Panc1 (cell line): ENCODE results near the gene KRIT1. TPM values are rescaled to one million over a fixed set of nuclear protein-coding genes. Genes with fewer than 3 reads are reported as not detected.

Experiments used
- ATAC-seq: fragments of 200-7000 bp; cut with Tn5 transposase; 2 replicates; pipeline ENCODE4 v1.9.1; 2020; ENCODE audit warnings: mild to moderate bottlenecking, moderate library complexity
- BruUV-seq: library from RNA; stranded (reverse); fragments of 400-500 nt; replicated peaks from 2 replicates; lab custom pipeline; 2021; lab: Mats Ljungman, UMichigan
- CTCF ChIA-PET: fragments of 300-600 bp; sonication (Branson Sonifier 250); formaldehyde crosslinking; loops from one replicate; lab custom pipeline; 2022; ENCODE audit warnings: antibody characterized with exemption; lab: Charles Lee
- POLR2A ChIA-PET: fragments of 300-600 bp; sonication (Branson Sonifier 250); formaldehyde crosslinking; loops from one replicate; lab custom pipeline; 2022; ENCODE audit warnings: antibody characterized with exemption; lab: Charles Lee
- DNase-seq: peaks from one replicate; pipeline ENCODE4 v3.0.0-alpha.2; 2010; ENCODE audit warnings: low read depth, low spot score
- H3K27ac ChIP-seq: 2 replicates; pipeline ENCODE4 v1.5.1; 2011; ENCODE audit warnings: mild to moderate bottlenecking, low read length, inconsistent platforms
- H3K27me3 ChIP-seq: fragments of 200-500 bp; sonication (Bioruptor generic); 2 replicates; pipeline ENCODE4 v1.6.0; 2014; ENCODE audit warnings: low read length, inconsistent platforms; ENCODE audit not compliant: control insufficient read depth, insufficient read depth
- H3K36me3 ChIP-seq: fragments of 200-500 bp; sonication (Bioruptor generic); 2 replicates; pipeline ENCODE4 v1.5.1; 2014; ENCODE audit warnings: inconsistent platforms, mild to moderate bottlenecking, low read length, moderate library complexity; ENCODE audit not compliant: control insufficient read depth, insufficient read depth
- H3K4me1 ChIP-seq: 2 replicates; pipeline ENCODE4 v1.5.1; 2011; ENCODE audit warnings: inconsistent platforms, mild to moderate bottlenecking, low read length, moderate library complexity; ENCODE audit not compliant: control insufficient read depth, insufficient read depth
- H3K4me3 ChIP-seq, 2 experiments: 2 replicates each; pipeline ENCODE4 v1.5.1; 2011 to 2012; ENCODE audit warnings: low read depth in 2 of 2, low read length in 2 of 2, mild to moderate bottlenecking in 2 of 2, inconsistent platforms in 1 of 2, moderate library complexity in 1 of 2
- H3K9me3 ChIP-seq: fragments of 200-500 bp; sonication (Bioruptor generic); 2 replicates; pipeline ENCODE4 v1.5.1; 2014; ENCODE audit warnings: low read depth, mild to moderate bottlenecking, inconsistent platforms, low read length, moderate library complexity; ENCODE audit not compliant: control insufficient read depth, insufficient read depth
- CTCF ChIP-seq: fragments of 450-650 bp; IDR thresholded peaks from 2 replicates; pipeline ENCODE4 v1.5.1; 2017; ENCODE audit warnings: mild to moderate bottlenecking
- POLR2AphosphoS5 ChIP-seq: IDR thresholded peaks from 2 replicates; pipeline ENCODE4 v1.6.1; 2012; ENCODE audit warnings: mild to moderate bottlenecking, low read depth, low read length, moderate library complexity
- SIN3A ChIP-seq: IDR thresholded peaks from 2 replicates; pipeline ENCODE4 v1.6.1; 2012; ENCODE audit warnings: low read depth, mild to moderate bottlenecking, low read length, moderate library complexity, borderline replicate concordance; ENCODE audit not compliant: insufficient read depth
- TCF7L2 ChIP-seq: IDR thresholded peaks from 2 replicates; pipeline ENCODE4 v1.6.1; 2011; ENCODE audit warnings: mild to moderate bottlenecking, low read depth, low read length, inconsistent platforms
- in situ Hi-C: cut with HindIII; loops from 2 replicates; pipeline ENCODE4 v1.10.0; 2016; ENCODE audit warnings: low sequenced_read_pairs, low pct_unique_long_range_greater_than_20kb
- intact Hi-C: fragments of 100-400 bp; cut with micrococcal nuclease; formaldehyde crosslinking; loops from one replicate; pipeline ENCODE4 v1.10.0; 2022; ENCODE audit not compliant: unreplicated experiment
- total RNA-seq: library from RNA; stranded (reverse); gene quantifications from one replicate; pipeline ENCODE4 v1.2.1, GENCODE V29; 2021; ENCODE audit not compliant: unreplicated experiment
- TF ChIP-seq, protein P1 (sequence below), 2 experiments: IDR thresholded peaks; 2 replicates each; pipeline ENCODE4 v1.6.1; 2011 to 2012; ENCODE audit warnings: low read depth in 2 of 2, control low read depth in 1 of 2, low read length in 1 of 2, mild to moderate bottlenecking in 1 of 2, moderate library complexity in 1 of 2; ENCODE audit not compliant: insufficient read depth in 1 of 2

Gene KRIT1
- total RNA-seq, 1 experiment from 2014 or later: 50.1 TPM

DNA sequence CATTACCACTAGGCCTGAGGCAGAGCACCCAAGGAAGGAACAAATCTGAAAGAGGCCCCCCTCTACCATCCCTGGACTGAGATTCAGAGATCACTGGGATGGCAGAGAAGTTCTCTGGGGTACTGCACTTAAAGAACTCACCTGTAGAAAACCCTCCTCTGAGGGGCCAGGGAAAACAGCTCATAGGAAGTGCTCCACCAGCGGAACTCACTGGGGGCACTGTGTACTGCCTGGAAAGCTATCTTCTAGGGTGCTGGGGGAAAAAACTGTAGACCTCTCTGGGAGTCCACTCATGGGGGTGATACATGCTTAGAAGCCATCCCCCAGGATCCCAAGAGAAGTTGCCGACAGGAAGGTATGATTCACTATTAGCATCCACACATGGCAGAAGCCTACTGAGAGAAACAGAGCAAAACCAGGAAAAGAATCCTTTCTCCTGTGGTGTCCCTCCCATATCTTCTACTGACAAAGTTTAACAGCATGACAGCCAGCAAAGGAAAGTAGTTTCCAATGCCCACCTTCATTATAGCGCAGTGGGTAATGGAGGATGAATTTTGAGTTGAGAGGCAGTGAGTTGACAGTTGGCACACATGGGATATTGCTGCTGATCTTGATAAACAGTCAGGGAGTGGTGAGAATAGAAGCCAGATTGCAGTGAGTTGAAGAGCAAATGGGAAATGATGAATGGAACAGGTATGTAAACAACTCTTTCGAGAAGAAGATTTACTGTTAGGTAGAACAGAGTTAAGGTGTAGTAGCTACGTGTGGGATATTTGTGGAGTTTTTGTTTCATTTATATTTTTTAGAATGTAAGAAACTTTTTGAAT, 20.9 kb upstream of the KRIT1 start:
- in situ Hi-C loops: no loop called here
- Histone ChIP-seq H3K9me3 (peaks cover 7% of the 10 kb centered on the region; the same call in 1 of the 2 replicates), H3K36me3 (no peaks in the 10 kb centered on the region), H3K27me3 (no peaks in the 10 kb centered on the region), H3K4me3 (no peak overlapping the region), H3K27ac (no peak overlapping the region), H3K4me1 (no peaks in the 10 kb centered on the region)
- intact Hi-C loops: no loop called here
- ChIA-PET POLR2A (interaction anchor here (0.6 kb wide), 1 partner anchor 481 kb away, joined by 3 read pairs; no protein-coding TSS in a partner anchor), CTCF (no interaction called here)
- ATAC-seq: no peak
- no TSS peak for BruUV-seq
- no peak for DNase-seq
- TF ChIP-seq CTCF (no peak), SIN3A (no peak), POLR2AphosphoS5 (no peak), TCF7L2 (no peak)
- TF ChIP-seq, protein P1, sequence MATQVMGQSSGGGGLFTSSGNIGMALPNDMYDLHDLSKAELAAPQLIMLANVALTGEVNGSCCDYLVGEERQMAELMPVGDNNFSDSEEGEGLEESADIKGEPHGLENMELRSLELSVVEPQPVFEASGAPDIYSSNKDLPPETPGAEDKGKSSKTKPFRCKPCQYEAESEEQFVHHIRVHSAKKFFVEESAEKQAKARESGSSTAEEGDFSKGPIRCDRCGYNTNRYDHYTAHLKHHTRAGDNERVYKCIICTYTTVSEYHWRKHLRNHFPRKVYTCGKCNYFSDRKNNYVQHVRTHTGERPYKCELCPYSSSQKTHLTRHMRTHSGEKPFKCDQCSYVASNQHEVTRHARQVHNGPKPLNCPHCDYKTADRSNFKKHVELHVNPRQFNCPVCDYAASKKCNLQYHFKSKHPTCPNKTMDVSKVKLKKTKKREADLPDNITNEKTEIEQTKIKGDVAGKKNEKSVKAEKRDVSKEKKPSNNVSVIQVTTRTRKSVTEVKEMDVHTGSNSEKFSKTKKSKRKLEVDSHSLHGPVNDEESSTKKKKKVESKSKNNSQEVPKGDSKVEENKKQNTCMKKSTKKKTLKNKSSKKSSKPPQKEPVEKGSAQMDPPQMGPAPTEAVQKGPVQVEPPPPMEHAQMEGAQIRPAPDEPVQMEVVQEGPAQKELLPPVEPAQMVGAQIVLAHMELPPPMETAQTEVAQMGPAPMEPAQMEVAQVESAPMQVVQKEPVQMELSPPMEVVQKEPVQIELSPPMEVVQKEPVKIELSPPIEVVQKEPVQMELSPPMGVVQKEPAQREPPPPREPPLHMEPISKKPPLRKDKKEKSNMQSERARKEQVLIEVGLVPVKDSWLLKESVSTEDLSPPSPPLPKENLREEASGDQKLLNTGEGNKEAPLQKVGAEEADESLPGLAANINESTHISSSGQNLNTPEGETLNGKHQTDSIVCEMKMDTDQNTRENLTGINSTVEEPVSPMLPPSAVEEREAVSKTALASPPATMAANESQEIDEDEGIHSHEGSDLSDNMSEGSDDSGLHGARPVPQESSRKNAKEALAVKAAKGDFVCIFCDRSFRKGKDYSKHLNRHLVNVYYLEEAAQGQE (IDR thresholded peaks at IDR 0.05; ENCODE audit: insufficient read depth in 1 of 2, low read depth in 2 of 2, low read length in 1 of 2): no peak

GRCh38 chr7:92260248-92260781, 14.6 kb upstream of the KRIT1 start:
- DNase-seq: no peak
- intact Hi-C loops: no loop called here
- H3K9me3 ChIP-seq: peaks cover 7% of the 10 kb centered on the region; the same call in 1 of the 2 replicates
- no TSS peak for BruUV-seq
- CTCF ChIA-PET: no interaction called here
- H3K27me3 ChIP-seq: no peaks in the 10 kb centered on the region
- TF ChIP-seq, protein P1 (IDR thresholded peaks at IDR 0.05; ENCODE audit: insufficient read depth in 1 of 2, low read depth in 2 of 2, low read length in 1 of 2): no peak
- TF ChIP-seq POLR2AphosphoS5 (no peak), TCF7L2 (no peak), SIN3A (no peak), CTCF (no peak)
- H3K4me1 ChIP-seq: no peaks in the 10 kb centered on the region
- POLR2A ChIA-PET: no interaction called here
- in situ Hi-C loops: no loop called here
- no peak; the same call in 1 of the 2 replicates for ATAC-seq
- no peak overlapping the region for H3K27ac ChIP-seq
- no peak overlapping the region for H3K4me3 ChIP-seq
- no peaks in the 10 kb centered on the region for H3K36me3 ChIP-seq
